ENCODE results near the gene MAPK8. TPM values are rescaled to one million over a fixed set of nuclear protein-coding genes. Genes with fewer than 3 reads are reported as not detected.
A peak's percentile ranks its signal among the peaks of the same experiment; 100 is the strongest.

MAPK8 gene
- total RNA-seq, 1 donor from 2014 or later: 54.3 TPM

DNA sequence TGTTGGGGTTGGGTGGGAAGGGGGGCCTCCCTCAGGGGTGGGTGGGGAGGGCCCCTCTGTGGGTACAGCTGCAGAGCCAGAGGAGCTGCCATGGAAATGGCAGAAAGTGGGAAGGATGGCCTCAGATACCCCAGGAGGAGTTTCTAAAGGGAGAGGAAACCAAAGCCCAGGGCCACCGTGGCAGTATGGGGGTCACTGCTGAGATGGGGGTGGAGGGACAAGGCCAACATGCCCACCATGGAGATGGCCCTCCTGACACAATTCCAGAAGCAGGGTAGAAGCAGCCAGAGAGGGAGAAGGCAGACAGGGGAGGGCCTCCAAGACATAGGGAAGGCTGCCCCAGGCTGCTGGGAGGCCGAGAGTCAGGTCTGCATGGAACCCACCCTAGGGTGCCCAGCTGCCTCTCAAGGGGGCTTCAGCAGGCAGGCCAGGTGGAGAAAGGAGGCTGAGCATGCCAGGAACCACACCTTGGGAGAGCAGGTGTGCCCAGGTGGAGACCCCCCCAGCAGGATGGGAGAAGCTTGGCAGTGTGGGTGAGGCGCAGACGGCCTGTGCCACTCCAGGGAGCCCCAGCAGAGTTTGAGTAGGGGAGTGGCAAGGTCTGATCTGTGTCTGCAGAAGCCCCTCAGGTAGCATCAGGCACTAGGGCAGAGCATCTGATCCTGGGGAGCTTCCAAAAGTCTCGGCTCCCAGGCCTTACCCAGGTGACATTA, 151.6 kb downstream of the MAPK8 start:
- H3K27me3 ChIP-seq: no peaks in the 10 kb centered on the region
- no peak overlapping the region for H3K4me3 ChIP-seq
- H3K27ac ChIP-seq: no peak overlapping the region
- H3K9me3 ChIP-seq: no peaks in the 10 kb centered on the region
- peak in 1 of 2 donors; percentile 79 for DNase-seq (ENCODE audit: extremely low spot score in 2 of 2)
- H3K36me3 ChIP-seq: no peaks in the 10 kb centered on the region
- H3K4me1 ChIP-seq: no peaks in the 10 kb centered on the region
- intact Hi-C loops (cut with DNase I): no loop called here
- TF ChIP-seq POLR2AphosphoS5 (IDR thresholded peaks at IDR 0.05; ENCODE audit: insufficient read depth in 1 of 2, low read depth in 1 of 2) (no peak), POLR2A (IDR thresholded peaks at IDR 0.05) (no peak), CTCF (IDR thresholded peaks at IDR 0.05) (no peak)

DNA sequence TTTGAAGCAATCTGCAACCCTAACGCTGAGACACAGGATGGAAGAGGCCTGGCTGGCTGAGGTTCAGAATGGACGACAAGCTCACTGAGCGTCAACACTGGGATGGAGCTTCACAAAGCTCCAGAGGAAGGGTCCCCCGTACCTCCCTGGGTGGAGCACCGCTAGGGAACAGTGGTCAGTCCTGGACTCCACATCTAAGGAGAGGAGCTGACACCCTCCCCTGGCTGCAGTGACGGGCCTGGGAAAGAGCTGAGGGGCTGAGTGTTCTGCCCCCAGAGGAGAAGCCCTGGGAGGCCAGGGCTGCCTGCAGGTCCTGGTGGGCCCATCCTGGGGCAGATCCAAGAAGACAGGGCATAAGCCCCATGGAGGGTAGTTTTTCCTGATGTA, 152.2 kb downstream of the MAPK8 start:
- Histone ChIP-seq H3K9me3 (no peaks in the 10 kb centered on the region), H3K27ac (no peak overlapping the region), H3K27me3 (no peaks in the 10 kb centered on the region), H3K4me1 (no peaks in the 10 kb centered on the region), H3K36me3 (no peaks in the 10 kb centered on the region), H3K4me3 (no peak overlapping the region)
- DNase-seq (ENCODE audit: extremely low spot score in 2 of 2): peak in 1 of 2 donors; percentile 78
- TF ChIP-seq POLR2A (IDR thresholded peaks at IDR 0.05) (no peak), POLR2AphosphoS5 (IDR thresholded peaks at IDR 0.05; ENCODE audit: insufficient read depth in 1 of 2, low read depth in 1 of 2) (no peak), CTCF (IDR thresholded peaks at IDR 0.05) (no peak)
- intact Hi-C loops (cut with DNase I): no loop called here

DNA sequence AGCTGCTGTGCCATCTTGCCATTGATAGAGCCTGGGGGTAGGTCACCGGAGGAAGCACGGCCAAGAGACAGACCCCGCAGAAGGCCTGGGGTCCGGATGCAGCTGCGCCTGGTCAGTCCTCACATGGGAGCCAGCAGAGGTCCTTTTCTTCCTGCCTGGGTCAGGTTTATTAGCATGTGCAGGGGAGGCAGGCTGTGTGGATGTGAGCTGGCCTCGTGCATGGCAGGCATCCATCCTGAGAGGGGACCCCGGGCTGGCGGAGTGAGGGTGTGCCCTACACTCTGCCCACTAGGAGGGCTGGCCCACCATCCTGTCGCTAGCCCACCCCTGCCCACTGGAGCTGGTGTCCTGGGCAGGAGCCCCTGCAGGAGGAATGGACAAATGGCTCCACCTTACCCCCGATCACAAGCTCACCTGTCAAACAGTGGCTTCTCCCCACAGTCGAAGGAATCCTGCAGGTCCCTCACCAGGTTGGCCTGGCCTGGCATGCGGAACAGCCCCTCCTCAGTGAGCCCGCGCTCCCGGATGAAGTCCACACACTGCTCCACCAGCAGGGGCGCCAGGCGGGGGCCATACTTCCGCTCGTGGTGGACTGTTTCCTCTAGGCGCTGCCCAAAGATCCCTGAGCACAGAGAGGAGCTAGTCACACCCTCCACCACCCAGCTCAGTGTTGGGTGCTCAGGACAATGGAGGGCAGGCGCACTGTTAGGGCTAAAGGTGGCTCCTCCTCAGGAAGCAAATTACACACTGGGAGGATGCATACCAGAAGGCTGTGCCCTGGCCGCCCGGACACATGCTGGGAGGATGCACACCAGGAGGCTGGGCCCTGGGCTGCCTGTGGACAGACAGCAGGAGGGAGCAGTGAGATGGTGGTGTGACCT, 153.0 kb downstream of the MAPK8 start:
- Histone ChIP-seq H3K4me1 (no peaks in the 10 kb centered on the region), H3K4me3 (no peak overlapping the region), H3K36me3 (no peaks in the 10 kb centered on the region), H3K27me3 (no peaks in the 10 kb centered on the region), H3K27ac (no peak overlapping the region), H3K9me3 (no peaks in the 10 kb centered on the region)
- TF ChIP-seq CTCF (IDR thresholded peaks at IDR 0.05) (no peak), POLR2A (IDR thresholded peaks at IDR 0.05) (no peak), POLR2AphosphoS5 (IDR thresholded peaks at IDR 0.05; ENCODE audit: insufficient read depth in 1 of 2, low read depth in 1 of 2) (no peak)
- peak; percentile 79 to 91 for DNase-seq (ENCODE audit: extremely low spot score in 2 of 2)
- intact Hi-C loops (cut with DNase I): no loop called here

- intact Hi-C loops (cut with DNase I): no loop called here
- H3K27ac ChIP-seq: no peak overlapping the region
- no peaks in the 10 kb centered on the region for H3K27me3 ChIP-seq
- DNase-seq (ENCODE audit: extremely low spot score in 2 of 2): no peak
- no peaks in the 10 kb centered on the region for H3K9me3 ChIP-seq
- H3K4me3 ChIP-seq: no peak overlapping the region
- H3K4me1 ChIP-seq: peaks cover 1% of the 10 kb centered on the region
- TF ChIP-seq POLR2A (IDR thresholded peaks at IDR 0.05) (no peak), CTCF (IDR thresholded peaks at IDR 0.05) (no peak), POLR2AphosphoS5 (IDR thresholded peaks at IDR 0.05; ENCODE audit: insufficient read depth in 1 of 2, low read depth in 1 of 2) (no peak)
- no peaks in the 10 kb centered on the region for H3K36me3 ChIP-seq
Observed at GRCh38 chr10:48460182-48460581, 153.7 kb downstream of the MAPK8 start.
